GM19193 (cell line): ENCODE data around the gene PCYOX1L.

Source experiments
- POLR2A ChIP-seq: IDR thresholded peaks from 4 replicates; pipeline ENCODE4 v1.6.1; 2011; ENCODE audit not compliant: insufficient read depth, insufficient read length; ENCODE audit errors: extremely low read depth

Gene PCYOX1L

GRCh38 chr5:149325166-149325735 is 32.6 kb upstream of the PCYOX1L start:
- no peak for TF ChIP-seq POLR2A

GRCh38 chr5:149325894-149326293 is 32.0 kb upstream of the PCYOX1L start:
- TF ChIP-seq POLR2A: no peak

- no peak for TF ChIP-seq POLR2A
Observed at GRCh38 chr5:149326611-149327010, 31.2 kb upstream of the PCYOX1L start.

GRCh38 chr5:149328177-149328576 is 29.7 kb upstream of the PCYOX1L start:
- TF ChIP-seq POLR2A: no peak

GRCh38 chr5:149333711-149334443 is 24.0 kb upstream of the PCYOX1L start:
- TF ChIP-seq POLR2A: no peak

GRCh38 chr5:149337736-149338135 is 20.1 kb upstream of the PCYOX1L start:
- no peak for TF ChIP-seq POLR2A

GRCh38 chr5:149338364-149338763 is 19.5 kb upstream of the PCYOX1L start:
- TF ChIP-seq POLR2A: no peak

- TF ChIP-seq POLR2A: no peak
Observed at GRCh38 chr5:149340920-149341319, 16.9 kb upstream of the PCYOX1L start.

GRCh38 chr5:149341876-149342275 is 16.0 kb upstream of the PCYOX1L start:
- no peak for TF ChIP-seq POLR2A

- no peak for TF ChIP-seq POLR2A
Observed at GRCh38 chr5:149344151-149344550, 13.7 kb upstream of the PCYOX1L start.

- peak; percentile 90 for TF ChIP-seq POLR2A
Observed at GRCh38 chr5:149345147-149345891, 12.5 kb upstream of the PCYOX1L start, which contains the start of gene GRPEL2. Gene GRPEL2 (plus strand): TSS chr5:149345499. CDS start chr5:149345540, 41 bp downstream.

- TF ChIP-seq POLR2A: no peak
Observed at GRCh38 chr5:149345892-149346222, 12.0 kb upstream of the PCYOX1L start.

GRCh38 chr5:149348518-149348917 is 9.3 kb upstream of the PCYOX1L start:
- TF ChIP-seq POLR2A: no peak

GRCh38 chr5:149349382-149349781 is 8.5 kb upstream of the PCYOX1L start:
- no peak for TF ChIP-seq POLR2A

- no peak for TF ChIP-seq POLR2A
Observed at GRCh38 chr5:149352169-149352568, 5.7 kb upstream of the PCYOX1L start.

GRCh38 chr5:149353911-149354310 is 3.9 kb upstream of the PCYOX1L start:
- TF ChIP-seq POLR2A: no peak

- TF ChIP-seq POLR2A: no peak
Observed at GRCh38 chr5:149355688-149356087, 2.2 kb upstream of the PCYOX1L start.

- TF ChIP-seq POLR2A: no peak
Observed at GRCh38 chr5:149356391-149356790, 1.5 kb upstream of the PCYOX1L start.
